ENCODE measurements around the gene SLC45A2. TPM values are rescaled to one million over a fixed set of nuclear protein-coding genes. Genes with fewer than 3 reads are reported as not detected.

SLC45A2 gene
- total RNA-seq, 1 donor from 2014 or later, result not detected

DNA sequence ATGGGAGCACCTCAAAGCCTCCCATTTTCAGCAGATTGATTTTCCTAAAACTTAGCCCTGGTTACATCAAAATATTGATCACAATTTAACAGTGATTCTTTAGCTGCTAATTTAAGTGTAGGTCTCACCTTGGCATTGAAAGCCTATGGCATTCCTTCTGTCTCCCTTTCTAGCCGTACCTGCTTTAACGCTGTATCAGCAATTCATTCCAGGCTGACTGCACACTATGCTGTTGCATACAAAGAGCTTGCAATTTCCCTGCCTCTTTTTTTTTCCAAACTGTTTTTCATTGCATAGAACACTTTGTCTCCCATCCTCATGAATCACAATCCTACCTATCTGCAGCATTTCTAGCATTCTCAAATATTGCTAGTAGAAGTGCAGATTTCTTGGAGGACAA is 32.3 kb upstream of the SLC45A2 start:
- TF ChIP-seq, protein P1, sequence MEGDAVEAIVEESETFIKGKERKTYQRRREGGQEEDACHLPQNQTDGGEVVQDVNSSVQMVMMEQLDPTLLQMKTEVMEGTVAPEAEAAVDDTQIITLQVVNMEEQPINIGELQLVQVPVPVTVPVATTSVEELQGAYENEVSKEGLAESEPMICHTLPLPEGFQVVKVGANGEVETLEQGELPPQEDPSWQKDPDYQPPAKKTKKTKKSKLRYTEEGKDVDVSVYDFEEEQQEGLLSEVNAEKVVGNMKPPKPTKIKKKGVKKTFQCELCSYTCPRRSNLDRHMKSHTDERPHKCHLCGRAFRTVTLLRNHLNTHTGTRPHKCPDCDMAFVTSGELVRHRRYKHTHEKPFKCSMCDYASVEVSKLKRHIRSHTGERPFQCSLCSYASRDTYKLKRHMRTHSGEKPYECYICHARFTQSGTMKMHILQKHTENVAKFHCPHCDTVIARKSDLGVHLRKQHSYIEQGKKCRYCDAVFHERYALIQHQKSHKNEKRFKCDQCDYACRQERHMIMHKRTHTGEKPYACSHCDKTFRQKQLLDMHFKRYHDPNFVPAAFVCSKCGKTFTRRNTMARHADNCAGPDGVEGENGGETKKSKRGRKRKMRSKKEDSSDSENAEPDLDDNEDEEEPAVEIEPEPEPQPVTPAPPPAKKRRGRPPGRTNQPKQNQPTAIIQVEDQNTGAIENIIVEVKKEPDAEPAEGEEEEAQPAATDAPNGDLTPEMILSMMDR (IDR thresholded peaks at IDR 0.05; ENCODE audit: insufficient read depth, low read length, severe bottlenecking), result no peak
- FAIRE-seq (no peak), DNase-seq (ENCODE audit: low read depth) (peak; percentile 16)
- no peak overlapping the region for H3K4me3 ChIP-seq (ENCODE audit: low read depth, low read length)
- no peaks in the 10 kb centered on the region for H3K36me3 ChIP-seq (ENCODE audit: control insufficient read depth, insufficient read depth, low read length)
- H3K27me3 ChIP-seq (ENCODE audit: control insufficient read depth, insufficient read depth, low read length), result no peaks in the 10 kb centered on the region

DNA sequence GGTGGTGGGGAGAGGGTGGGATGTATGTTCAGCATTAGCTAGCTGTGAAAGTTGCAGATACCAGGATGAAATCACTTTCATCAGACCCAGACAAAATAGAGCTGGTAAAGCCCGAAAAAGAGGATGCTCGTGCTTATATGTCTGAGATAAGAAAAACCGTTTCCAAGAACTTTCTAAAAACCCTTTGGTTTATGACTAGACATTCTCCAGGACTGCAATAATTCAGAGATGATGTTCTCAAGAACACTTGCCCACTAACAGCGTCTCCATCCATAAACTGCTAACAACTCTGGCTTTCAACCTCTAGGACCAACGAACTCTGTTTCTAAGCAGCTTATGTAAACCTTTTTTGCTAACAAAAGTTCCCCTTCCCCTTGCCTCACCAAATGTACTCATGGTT is 31.7 kb upstream of the SLC45A2 start:
- Histone ChIP-seq H3K4me3 (ENCODE audit: low read depth, low read length) (no peak overlapping the region), H3K27me3 (ENCODE audit: control insufficient read depth, insufficient read depth, low read length) (no peaks in the 10 kb centered on the region), H3K36me3 (ENCODE audit: control insufficient read depth, insufficient read depth, low read length) (no peaks in the 10 kb centered on the region)
- no peak for DNase-seq (ENCODE audit: low read depth)
- no peak for FAIRE-seq
- TF ChIP-seq, protein P1 (IDR thresholded peaks at IDR 0.05; ENCODE audit: insufficient read depth, low read length, severe bottlenecking), result no peak

DNA sequence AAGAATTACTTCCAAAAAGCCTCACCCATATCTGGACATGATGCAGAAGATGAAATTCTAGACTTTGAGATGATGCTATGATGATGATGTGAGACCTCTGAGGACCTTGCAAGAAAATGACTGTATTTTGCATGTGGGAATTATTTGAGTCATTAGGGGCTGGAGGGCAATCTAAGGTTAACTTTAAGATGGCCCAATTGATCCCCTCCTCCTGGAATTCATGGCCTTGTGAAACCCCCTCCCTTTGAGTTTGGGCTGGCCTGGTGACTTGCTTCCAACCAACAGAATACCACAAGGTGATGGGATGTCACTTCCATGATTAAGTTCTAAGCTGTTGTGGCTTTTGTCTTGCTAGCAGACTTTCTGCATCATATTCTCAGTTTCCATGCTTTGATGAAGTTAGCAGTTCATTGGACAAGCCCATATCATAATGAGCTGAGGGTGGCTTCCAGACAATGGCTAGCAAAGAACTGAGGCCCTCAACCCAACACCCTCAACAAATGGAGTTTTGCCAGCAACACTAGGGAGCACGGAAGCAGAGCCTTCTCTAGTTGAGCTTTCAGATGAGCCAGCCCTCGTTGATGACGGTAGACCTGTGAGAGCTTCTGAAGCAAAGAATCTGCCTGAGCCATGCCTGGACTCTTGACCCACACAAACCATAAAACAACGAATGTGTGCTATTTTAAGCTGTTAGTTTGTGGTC is 30.8 kb upstream of the SLC45A2 start:
- Histone ChIP-seq H3K4me3 (ENCODE audit: low read depth, low read length) (no peak overlapping the region), H3K27me3 (ENCODE audit: control insufficient read depth, insufficient read depth, low read length) (no peaks in the 10 kb centered on the region), H3K36me3 (ENCODE audit: control insufficient read depth, insufficient read depth, low read length) (no peaks in the 10 kb centered on the region)
- FAIRE-seq, result no peak
- TF ChIP-seq, protein P1 (IDR thresholded peaks at IDR 0.05; ENCODE audit: insufficient read depth, low read length, severe bottlenecking), result no peak
- DNase-seq (ENCODE audit: low read depth), result no peak

DNA sequence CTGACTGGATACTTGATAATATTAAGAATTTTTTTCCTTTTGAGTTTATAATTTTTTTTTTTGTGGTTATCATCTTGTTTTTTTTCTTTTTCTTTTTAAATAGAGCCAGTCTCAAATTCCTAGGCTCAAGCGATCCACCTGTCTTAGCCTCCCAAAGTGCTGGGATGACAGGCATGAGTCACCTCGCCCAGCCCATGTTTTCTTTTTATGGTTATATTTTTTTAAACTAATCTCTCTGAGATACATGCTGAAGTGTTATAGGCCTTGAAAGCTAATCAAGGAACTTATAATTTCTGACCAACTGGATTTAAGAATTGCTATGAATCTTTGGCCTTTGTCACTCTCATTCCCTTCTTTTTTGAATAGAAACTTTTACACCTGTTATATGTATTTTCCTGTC is 30.1 kb upstream of the SLC45A2 start:
- Histone ChIP-seq H3K4me3 (ENCODE audit: low read depth, low read length) (no peak overlapping the region), H3K27me3 (ENCODE audit: control insufficient read depth, insufficient read depth, low read length) (no peaks in the 10 kb centered on the region), H3K36me3 (ENCODE audit: control insufficient read depth, insufficient read depth, low read length) (no peaks in the 10 kb centered on the region)
- DNase-seq (ENCODE audit: low read depth), result no peak
- no peak for FAIRE-seq
- TF ChIP-seq, protein P1 (IDR thresholded peaks at IDR 0.05; ENCODE audit: insufficient read depth, low read length, severe bottlenecking), result no peak

DNA sequence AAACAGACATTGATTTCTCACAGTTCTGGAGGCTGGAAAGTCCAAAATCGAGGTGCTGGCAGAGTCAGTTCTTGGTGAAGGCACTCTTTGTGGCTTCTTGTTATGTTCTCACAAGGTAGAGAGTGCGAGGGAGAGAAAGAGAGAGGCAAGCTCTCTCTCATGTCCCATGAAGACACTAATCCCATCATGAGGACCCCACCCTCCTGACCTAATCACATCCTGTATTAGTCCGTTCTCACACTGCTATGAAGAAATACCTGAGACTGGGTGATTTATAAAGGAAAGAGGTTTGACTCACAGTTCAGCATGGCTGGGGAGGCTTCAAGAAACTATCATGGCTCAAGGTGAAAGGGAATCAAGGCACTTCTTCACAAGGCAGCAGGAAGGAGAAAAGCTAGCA is 29.1 kb upstream of the SLC45A2 start:
- no peak for FAIRE-seq

More for the DNA sequence above, 29.1 kb upstream of the SLC45A2 start:
- peak; percentile 26 for DNase-seq (ENCODE audit: low read depth)
- TF ChIP-seq, protein P1 (IDR thresholded peaks at IDR 0.05; ENCODE audit: insufficient read depth, low read length, severe bottlenecking), result no peak
- H3K27me3 ChIP-seq (ENCODE audit: control insufficient read depth, insufficient read depth, low read length), result no peaks in the 10 kb centered on the region
- H3K36me3 ChIP-seq (ENCODE audit: control insufficient read depth, insufficient read depth, low read length), result no peaks in the 10 kb centered on the region
- H3K4me3 ChIP-seq (ENCODE audit: low read depth, low read length), result no peak overlapping the region
